ENCODE measurements around the gene PRR23E.

PRR23E gene

DNA sequence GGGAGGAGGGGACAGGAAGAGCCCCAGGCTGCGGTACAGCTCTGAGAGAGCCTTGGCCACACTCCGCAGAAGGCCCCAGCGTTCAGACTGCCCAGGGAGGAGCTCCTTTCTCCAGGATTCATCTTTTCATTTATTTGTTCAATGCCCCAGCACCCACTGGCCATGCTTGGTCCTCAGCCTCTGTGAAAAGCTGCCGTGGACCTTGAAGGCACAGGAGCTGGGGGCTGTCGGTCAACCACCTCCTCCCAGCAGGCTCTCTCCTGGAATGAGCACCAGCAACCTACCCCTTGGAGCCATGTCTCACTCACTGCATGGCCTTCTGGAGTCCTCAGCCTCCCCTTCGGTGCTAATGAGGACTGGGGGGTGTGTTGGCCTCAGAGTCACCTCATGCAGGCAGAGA, 21.6 kb upstream of the PRR23E start:
- Histone ChIP-seq H3K4me3 (ENCODE audit: low read depth, low read length) (no peak overlapping the region), H3K27me3 (replicated peaks) (no peaks in the 10 kb centered on the region), H3K27ac (no peak overlapping the region), H3K36me3 (replicated peaks) (no peaks in the 10 kb centered on the region)
- DNase-seq: no peak
- in situ Hi-C loops (cut with HindIII; ENCODE audit: low pct_ligation_motif_present, low sequenced_read_pairs): no loop called here
- TF ChIP-seq, protein P1, sequence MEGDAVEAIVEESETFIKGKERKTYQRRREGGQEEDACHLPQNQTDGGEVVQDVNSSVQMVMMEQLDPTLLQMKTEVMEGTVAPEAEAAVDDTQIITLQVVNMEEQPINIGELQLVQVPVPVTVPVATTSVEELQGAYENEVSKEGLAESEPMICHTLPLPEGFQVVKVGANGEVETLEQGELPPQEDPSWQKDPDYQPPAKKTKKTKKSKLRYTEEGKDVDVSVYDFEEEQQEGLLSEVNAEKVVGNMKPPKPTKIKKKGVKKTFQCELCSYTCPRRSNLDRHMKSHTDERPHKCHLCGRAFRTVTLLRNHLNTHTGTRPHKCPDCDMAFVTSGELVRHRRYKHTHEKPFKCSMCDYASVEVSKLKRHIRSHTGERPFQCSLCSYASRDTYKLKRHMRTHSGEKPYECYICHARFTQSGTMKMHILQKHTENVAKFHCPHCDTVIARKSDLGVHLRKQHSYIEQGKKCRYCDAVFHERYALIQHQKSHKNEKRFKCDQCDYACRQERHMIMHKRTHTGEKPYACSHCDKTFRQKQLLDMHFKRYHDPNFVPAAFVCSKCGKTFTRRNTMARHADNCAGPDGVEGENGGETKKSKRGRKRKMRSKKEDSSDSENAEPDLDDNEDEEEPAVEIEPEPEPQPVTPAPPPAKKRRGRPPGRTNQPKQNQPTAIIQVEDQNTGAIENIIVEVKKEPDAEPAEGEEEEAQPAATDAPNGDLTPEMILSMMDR (IDR thresholded peaks at IDR 0.05; ENCODE audit: low read depth, low read length, missing control alignments): no peak

DNA sequence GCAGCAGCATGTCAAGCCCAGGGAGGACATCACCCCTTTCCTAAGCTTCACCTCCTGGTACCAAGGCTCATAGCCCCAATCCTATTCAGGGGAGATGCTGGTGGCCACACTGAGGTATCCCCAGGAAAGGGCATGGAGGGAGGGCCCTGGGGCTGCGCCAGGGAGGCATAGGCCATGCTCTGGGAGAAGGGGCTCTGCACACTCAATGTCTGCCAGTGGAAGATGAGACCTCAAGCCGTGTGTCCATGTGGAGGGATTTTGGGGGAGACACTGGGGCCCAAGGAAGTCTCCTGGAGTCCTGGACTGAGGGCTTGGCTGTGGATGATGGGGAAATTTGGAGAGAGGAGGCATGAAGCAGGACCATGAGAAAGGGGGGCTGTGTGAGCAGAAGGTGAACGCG, 21.2 kb upstream of the PRR23E start:
- TF ChIP-seq, protein P1 (IDR thresholded peaks at IDR 0.05; ENCODE audit: low read depth, low read length, missing control alignments): no peak
- in situ Hi-C loops (cut with HindIII; ENCODE audit: low pct_ligation_motif_present, low sequenced_read_pairs): no loop called here

DNA sequence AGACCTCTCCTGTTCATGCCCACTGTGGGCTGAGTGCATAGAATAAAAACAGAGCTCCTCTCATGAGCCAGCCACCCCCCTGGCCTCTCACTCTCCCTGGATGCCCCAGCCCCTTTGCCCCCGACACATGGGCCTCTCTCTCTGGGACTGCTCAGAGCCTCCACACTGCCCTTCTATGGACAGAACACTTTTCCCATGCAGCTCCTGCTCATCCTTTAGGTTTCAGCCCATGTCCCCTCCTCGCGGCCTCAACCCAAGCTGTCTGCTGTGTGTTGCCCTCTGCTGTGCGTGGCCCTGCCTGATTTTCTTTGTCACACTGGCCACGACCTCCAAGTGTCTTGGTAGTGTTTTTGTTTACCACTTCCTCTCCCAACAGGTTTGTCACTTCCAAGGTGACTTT, 20.7 kb upstream of the PRR23E start:
- H3K36me3 ChIP-seq (replicated peaks): no peaks in the 10 kb centered on the region
- TF ChIP-seq, protein P1 (IDR thresholded peaks at IDR 0.05; ENCODE audit: low read depth, low read length, missing control alignments): no peak
- no peak overlapping the region for H3K27ac ChIP-seq
- in situ Hi-C loops (cut with HindIII; ENCODE audit: low pct_ligation_motif_present, low sequenced_read_pairs): no loop called here
- no peak for DNase-seq
- H3K4me3 ChIP-seq (ENCODE audit: low read depth, low read length): no peak overlapping the region
- no peaks in the 10 kb centered on the region for H3K27me3 ChIP-seq (replicated peaks)

More for the DNA sequence above, 21.2 kb upstream of the PRR23E start:
- H3K27ac ChIP-seq: no peak overlapping the region
- no peak overlapping the region for H3K4me3 ChIP-seq (ENCODE audit: low read depth, low read length)
- no peak for DNase-seq
- no peaks in the 10 kb centered on the region for H3K27me3 ChIP-seq (replicated peaks)
- no peaks in the 10 kb centered on the region for H3K36me3 ChIP-seq (replicated peaks)

DNA sequence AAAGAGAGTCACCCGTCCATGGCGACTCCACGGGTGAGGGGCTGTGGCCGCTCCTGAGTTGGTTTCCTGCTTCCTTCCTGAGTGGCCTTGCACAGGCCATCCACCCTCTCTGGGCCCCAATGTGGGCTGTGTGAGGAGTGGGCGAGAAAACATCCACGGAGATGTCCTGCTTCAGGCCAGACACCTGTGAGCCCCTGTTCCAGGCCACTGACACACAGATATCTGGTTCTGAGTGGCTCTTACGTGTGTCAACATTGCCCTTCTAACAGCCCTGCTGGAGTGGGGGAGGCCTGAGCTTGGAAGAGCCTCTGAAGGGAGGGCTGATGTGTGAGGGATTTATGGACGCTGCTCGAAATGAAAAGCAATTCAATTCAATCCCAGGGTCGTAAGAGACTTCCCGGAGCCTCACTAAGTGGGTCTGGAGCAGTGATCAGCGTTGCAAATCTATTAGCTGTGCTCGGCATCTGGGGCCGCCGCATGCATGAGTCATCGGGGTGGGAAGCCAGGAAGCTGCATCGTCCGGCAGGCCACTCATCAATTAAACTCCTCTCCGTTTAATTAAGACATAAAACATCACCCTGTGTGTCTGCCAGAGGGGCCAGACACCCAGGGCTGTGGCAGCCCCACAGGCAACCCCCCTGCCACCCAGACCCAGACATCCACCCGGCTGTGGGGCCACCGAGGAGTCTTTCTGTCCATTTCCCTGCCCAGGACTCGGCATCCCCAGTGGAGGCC, 20.0 kb upstream of the PRR23E start:
- TF ChIP-seq, protein P1 (IDR thresholded peaks at IDR 0.05; ENCODE audit: low read depth, low read length, missing control alignments): no peak
- Histone ChIP-seq H3K27me3 (replicated peaks) (no peaks in the 10 kb centered on the region), H3K27ac (no peak overlapping the region), H3K4me3 (ENCODE audit: low read depth, low read length) (no peak overlapping the region), H3K36me3 (replicated peaks) (no peaks in the 10 kb centered on the region)
- DNase-seq: peak; percentile 47
- in situ Hi-C loops (cut with HindIII; ENCODE audit: low pct_ligation_motif_present, low sequenced_read_pairs): no loop called here

DNA sequence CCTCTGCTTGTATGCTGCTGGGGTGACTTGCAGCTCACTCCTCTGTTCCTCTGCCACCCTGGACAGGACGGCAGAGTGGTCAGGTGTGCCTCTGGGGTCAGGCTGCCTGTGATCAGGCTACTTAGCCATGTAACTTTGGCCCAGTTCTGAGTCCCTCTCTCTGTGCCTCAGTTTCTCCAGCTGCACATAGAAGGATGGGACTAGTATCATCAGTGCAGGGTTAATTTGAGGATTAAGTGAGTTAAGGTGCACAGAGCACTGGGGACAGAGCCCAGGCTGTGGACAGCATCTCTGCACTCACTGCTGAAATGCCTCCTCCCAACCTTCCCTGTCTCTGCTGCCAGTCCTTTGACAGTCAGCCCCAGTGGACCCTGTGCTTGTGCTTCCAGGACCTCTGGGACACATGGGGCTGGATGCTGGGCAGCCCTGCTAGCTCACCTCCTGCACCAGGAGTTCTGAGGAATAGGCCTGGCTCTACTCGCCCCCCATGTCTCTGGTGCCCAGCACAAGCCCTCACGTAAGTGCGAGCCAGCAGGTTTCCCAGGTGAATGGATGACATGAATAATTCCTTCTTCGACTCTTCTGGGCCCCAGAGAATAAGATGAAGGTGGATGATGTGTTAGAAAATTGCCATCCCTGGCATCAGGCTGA, 19.3 kb upstream of the PRR23E start:
- Histone ChIP-seq H3K4me3 (ENCODE audit: low read depth, low read length) (no peak overlapping the region), H3K27me3 (replicated peaks) (no peaks in the 10 kb centered on the region), H3K36me3 (replicated peaks) (no peaks in the 10 kb centered on the region), H3K27ac (no peak overlapping the region)
- TF ChIP-seq, protein P1 (IDR thresholded peaks at IDR 0.05; ENCODE audit: low read depth, low read length, missing control alignments): no peak
- in situ Hi-C loops (cut with HindIII; ENCODE audit: low pct_ligation_motif_present, low sequenced_read_pairs): no loop called here
- no peak for DNase-seq
